HG03097 (cell line): ENCODE data around the gene DHFR.
"Not testable (repeated sequence)": the region's sequence is repeated elsewhere in the genome, so short reads cannot be mapped to it uniquely, and the experiment has no call there.

Source experiments
- ATAC-seq: cut with Tn5 transposase; IDR thresholded peaks from one replicate; pipeline ENCODE4 v1.9.1; 2021; ENCODE audit not compliant: unreplicated experiment, low FRiP score

Gene DHFR

DNA sequence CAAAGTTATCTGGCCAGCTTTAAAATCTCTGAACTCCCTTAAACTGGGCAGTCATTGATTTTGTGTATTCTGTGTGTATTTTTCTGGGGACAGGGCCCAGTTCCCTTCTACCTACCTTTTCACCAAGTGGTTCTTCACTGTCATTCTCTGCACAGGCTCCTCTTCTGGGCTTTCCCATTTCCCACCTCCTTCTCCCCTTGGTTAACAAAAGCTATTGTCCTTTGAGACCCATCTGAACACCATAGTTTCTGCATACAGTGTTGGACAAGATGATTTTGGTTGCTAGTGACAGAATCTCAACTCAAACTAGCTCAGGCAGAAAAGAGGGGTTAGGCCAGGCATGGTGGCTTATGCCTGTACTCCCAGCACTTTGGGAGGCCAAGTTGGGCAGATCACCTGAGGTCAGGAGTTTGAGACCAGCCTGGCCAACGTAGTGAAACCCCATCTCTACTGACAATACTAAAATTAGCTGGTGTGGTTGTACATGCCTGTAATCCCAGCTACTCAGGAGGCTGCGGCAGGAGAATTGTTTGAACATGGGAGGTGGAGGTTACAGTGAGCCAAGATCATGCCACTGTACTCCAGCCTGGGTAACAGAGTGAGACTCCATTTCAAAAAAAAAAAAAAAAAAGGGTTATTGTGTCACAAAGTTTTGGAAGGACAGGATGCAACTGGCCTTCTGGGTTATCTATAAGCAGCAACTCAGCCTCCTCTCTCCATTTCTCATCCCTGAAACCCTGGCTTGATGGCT lies 53.7 kb downstream of the DHFR start:
- ATAC-seq = no peak

- no peak for ATAC-seq
Measured at GRCh38 chr5:80597500-80597899, 57.3 kb downstream of the DHFR start.

DNA sequence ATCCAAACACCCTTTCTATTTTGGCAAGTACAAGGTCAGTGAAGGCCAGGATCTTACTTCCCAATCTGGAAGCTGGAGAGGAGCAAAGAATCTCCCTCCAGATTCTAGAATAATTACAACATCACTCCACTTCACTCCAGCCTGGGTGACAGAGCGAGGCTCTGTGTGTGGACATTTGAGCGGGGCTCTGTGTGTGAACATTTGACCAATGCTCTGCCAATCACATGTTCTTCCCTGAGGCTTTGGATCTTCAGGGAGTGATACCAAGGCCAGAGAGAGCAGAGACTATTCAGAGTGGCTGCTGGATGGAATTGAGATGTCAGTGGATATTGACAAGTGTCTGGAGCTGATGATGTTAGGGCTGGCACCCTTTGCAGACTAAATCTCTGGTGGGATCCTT lies 60.0 kb downstream of the DHFR start:
- ATAC-seq = no peak

GRCh38 chr5:80592761-80593160 lies 62.0 kb downstream of the DHFR start:
- no peak for ATAC-seq

DNA sequence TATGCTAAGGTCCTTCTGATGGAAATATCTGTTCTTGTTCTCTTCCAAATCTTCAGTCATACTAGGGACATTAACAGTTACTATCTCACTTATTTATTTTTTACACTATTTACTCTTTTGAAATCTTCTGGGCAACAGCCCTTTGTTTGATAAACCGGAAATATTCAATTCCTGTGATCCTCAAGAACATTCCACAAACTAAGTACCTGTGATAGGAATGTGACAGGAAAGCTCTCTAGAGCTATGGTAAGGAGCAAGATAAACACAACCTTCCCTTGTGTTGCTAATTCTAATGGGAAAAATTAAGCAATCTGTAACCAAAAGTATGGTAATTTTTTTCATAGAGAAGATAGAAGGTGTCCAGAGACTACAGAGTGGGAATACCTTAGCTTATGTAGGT lies 62.7 kb downstream of the DHFR start:
- ATAC-seq = no peak

- ATAC-seq = no peak
Measured at GRCh38 chr5:80591352-80591751, 63.4 kb downstream of the DHFR start.

- ATAC-seq = no peak
Measured at GRCh38 chr5:80590766-80591165, 64.0 kb downstream of the DHFR start.

GRCh38 chr5:80588858-80589540 lies 65.8 kb downstream of the DHFR start:
- no peak for ATAC-seq

DNA sequence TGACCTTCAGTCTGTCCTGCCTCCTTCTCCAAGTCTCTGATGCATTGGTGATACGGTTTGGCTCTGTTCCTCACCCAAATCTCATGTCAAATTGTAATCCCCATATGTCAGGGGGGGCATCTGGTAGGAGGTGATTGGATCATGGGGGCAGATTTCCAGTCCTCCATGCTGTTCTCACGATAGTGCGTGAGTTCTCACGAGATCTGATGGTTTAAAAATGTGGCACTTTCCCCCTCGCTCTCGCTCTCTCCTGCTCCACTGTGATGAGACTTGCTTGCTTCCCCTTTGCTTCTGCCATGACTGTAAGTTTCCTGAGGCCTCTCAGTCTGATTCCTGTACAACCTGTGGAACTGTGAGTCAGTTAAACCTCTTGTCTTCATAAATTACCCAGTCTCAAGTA lies 70.0 kb downstream of the DHFR start:
- ATAC-seq = no peak

- ATAC-seq = not testable (repeated sequence)
Measured at GRCh38 chr5:80580291-80580690, 74.5 kb downstream of the DHFR start.

GRCh38 chr5:80579050-80579449 lies 75.7 kb downstream of the DHFR start:
- no peak for ATAC-seq

DNA sequence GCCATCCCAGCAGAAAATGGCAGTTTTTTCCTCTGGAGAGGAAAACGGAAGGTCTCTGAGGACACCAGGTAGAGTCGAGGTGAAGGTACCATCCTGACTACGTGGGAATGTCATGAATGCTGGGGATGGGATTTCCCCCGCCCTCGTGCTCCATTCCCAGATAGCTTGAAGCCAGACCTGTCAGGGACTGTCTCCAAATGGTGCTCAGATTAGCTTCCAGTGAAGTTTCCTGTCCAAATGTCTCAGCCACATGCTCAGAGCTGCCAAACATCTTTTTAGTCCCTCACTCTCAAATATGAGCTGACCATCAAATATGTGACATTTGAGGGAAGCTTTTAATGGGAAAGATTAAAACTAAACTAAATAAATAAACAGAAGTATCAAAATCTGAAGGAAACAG lies 77.1 kb downstream of the DHFR start:
- no peak for ATAC-seq

- no peak for ATAC-seq
Measured at GRCh38 chr5:80576383-80576782, 78.4 kb downstream of the DHFR start.
